Renal cortex interstitium (tissue), 11 donors: ENCODE measurements around the gene TNFRSF19. TPM values are rescaled to one million over a fixed set of nuclear protein-coding genes. Genes with fewer than 3 reads are reported as not detected.

Source experiments
- DNase-seq, 11 donors: peaks; one replicate each; pipeline ENCODE4 v3.0.0-alpha.2; 2013; ENCODE audit warnings: low read depth in 9 of 11, low spot score in 4 of 11; ENCODE audit errors: extremely low read depth in 1 of 11
- polyA plus RNA-seq, 3 donors: library from polyadenylated mRNA; unstranded; fragments of 120-200 nt; gene quantifications; one replicate each; pipeline ENCODE4 v1.2.1, GENCODE V29; 2013; ENCODE audit not compliant: insufficient read length in 3 of 3

The TNFRSF19 gene
- polyA plus RNA-seq, 3 donors = 50.6 to 60.0 (median 54.1) TPM

- no peak for DNase-seq
Measured at GRCh38 chr13:23636360-23636759, 66.1 kb downstream of the TNFRSF19 start.

DNA sequence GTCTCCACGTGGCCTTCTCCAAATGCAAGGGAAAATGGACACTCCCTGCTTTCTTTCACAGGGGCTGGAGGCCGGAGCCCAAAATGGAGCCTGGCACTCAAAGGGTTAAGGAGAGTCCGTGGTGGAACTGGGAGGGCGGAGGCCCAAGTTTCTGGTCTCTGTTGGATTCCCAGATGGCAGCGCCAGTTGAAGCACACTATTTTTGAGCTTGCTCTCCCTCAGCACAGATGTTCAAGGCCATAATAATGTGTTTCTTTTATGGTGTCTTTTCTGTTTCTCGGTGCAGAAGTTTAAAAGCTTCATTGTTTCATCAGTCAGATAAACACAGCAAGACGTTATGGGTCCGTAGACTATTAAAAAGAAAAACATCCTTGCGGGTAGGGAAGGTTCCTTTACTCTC, 67.6 kb downstream of the TNFRSF19 start:
- no peak for DNase-seq

- DNase-seq = no peak
Measured at GRCh38 chr13:23639674-23640073, 69.5 kb downstream of the TNFRSF19 start.

- no peak for DNase-seq
Measured at GRCh38 chr13:23642110-23642509, 71.9 kb downstream of the TNFRSF19 start.

GRCh38 chr13:23643338-23644125, 73.3 kb downstream of the TNFRSF19 start:
- no peak for DNase-seq

DNA sequence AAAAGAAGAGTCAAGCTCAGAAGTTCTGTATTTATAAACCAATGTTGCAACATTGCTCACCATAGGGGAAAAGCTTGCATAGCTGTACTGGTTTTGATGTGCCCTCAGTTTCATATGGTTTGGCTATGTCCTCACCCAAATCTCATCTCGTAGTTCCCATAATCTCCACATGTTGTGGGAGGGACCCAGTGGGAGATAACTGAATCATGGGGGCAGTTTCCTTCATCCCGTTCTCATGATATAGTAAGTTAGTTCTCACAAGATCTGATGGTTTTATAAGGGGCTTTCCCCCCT, 73.9 kb downstream of the TNFRSF19 start:
- DNase-seq = no peak

GRCh38 chr13:23644527-23645138, 74.4 kb downstream of the TNFRSF19 start:
- DNase-seq = no peak

- DNase-seq = no peak
Measured at GRCh38 chr13:23645851-23646250, 75.6 kb downstream of the TNFRSF19 start.

GRCh38 chr13:23651439-23651838, 81.2 kb downstream of the TNFRSF19 start:
- no peak for DNase-seq

GRCh38 chr13:23651887-23652286, 81.7 kb downstream of the TNFRSF19 start:
- no peak for DNase-seq

GRCh38 chr13:23652909-23653726, 82.9 kb downstream of the TNFRSF19 start:
- DNase-seq = no peak

DNA sequence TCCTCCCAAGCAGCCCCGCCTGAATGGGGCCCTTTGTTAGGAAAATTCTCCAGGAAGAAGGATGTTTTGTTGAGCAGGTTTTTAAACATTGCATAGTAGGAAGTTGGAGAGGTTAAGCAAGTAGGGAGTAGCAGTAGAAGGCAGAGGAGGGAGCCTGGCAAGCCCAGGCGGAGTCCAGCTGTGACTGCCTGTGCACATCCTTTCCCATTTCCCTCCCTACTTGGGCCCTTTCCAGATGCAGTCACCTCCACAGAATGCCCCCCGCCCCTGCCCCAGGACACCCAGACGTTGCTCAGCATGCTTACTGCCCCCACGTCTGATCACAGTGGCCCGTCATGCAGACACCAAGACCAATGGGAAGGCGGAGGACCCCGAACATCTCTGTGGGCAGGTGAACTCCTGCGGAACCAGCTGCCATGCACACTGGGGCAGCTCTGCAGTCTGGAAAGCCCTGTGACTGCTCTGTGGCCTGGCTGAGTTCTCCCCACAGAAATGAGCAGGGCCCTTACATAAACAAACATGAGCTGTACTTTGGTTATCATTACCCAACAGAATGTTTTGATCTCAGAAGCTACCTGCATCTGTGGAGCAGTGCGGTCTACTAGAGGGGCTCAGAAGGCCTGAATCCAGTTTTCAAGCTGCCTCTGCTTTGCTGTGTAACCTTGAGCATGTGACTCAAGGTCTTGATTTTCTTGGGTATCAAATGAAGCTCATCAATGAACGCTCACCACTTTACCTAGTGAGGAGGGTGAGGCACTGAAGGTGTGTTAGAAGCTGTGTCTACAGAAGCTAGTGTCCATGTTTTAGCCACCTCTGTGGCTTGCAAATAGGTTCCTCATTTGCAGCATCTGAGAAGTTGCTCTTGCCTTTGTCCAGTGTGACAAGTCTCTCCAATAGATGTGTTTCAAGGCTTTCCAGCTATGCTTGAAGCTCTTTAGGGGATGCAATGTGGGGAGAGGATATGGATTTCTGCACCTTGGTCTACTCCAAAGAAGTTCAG, 84.2 kb downstream of the TNFRSF19 start:
- no peak for DNase-seq

GRCh38 chr13:23655321-23655720, 85.1 kb downstream of the TNFRSF19 start:
- DNase-seq = no peak

DNA sequence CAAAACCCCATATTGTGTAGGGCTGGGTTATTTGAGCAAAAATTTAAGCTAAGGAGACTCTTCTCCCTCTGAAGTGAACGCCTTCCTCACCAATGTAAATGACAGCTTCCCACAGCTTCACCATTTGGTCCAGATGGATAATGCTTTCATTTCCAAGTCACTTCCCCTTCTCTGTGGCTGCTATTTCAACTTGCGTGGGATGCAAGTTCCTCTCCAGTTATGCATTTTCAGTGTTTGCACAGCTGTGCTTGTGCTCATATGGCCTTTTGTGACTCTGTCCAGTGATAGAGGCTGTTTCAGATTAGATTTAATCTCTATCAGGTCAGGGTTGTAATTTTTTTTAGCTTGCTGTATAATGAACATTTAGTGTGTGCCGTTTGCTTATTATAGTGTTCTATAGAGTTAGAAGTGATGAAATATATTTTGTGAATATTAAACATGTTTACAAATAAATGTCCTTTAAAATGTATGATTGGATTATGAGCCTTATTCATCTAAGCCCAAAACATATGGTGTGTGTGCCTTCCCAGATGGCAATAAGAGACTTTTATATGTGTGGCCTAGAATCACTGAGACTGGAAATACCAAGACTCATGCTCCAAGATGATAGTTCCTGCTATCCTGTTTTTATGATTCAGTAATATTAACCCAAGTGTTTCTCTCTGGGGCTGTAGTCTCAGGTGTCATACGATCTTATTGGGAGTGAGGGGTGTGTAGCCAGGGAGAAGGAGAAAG, 86.6 kb downstream of the TNFRSF19 start:
- DNase-seq = peak in 9 of 11 donors; percentile 49 to 82 (median 64)

DNA sequence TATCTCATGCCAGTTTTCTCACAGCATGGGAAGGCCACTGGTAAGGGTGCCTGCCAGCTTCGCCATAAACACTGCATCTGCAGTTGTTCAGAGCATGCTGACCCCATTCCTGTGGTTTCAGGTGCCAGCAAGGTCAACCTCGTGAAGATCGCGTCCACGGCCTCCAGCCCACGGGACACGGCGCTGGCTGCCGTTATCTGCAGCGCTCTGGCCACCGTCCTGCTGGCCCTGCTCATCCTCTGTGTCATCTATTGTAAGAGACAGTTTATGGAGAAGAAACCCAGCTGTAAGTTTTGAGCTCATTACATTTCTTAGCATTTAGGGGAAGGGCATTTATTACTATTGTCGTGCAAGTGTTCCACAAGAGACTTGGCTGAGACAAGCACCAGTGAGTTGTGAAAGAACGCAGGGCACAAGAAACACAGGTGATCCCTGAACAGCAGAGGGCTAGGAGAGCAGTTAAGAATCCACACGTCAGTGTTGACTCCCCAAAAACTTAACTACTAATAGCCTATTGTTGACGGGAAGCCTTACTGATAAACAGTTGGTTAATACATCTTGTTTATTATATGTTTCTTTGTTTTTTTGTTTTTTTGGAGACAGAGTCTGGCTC, 88.8 kb downstream of the TNFRSF19 start:
- no peak for DNase-seq

GRCh38 chr13:23660249-23660648, 90.0 kb downstream of the TNFRSF19 start:
- no peak for DNase-seq

DNA sequence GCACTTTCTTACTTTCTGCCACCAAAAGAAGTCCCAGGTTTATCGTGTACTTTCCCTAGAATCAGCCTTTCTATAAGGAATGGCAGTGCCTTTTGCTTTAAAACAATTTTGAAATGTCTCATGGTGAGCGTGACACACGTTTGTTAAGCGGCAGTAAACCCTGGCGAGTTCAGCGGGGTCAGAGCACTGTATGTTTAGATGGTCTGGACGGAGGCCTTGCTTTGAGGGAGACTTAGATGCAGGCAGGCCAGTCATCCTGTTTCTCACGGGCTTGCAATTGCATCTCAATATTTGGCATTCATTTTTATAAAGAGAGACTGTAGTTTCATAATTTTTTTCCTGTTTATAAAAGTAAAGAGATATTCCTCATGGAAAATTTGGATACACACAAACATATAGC, 96.4 kb downstream of the TNFRSF19 start:
- DNase-seq = no peak

DNA sequence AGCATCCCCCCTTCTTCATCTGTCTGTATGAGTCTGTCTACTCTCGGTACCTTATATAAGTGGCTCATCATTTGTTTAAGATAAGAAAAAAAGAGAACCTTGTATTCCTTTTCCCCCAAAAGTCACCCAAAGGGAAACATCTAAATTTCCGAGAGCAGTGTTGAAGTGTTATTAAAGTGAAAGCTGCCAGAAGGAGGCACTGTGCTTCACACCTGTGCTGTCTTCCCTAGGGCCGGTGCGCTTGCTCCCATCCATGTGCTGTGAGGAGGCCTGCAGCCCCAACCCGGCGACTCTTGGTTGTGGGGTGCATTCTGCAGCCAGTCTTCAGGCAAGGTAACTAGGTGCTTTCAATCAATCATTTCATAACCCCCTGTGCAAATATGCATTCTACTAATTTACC, 97.5 kb downstream of the TNFRSF19 start:
- DNase-seq = no peak
